Measurements from ENCODE around the gene RPP40.

DNA sequence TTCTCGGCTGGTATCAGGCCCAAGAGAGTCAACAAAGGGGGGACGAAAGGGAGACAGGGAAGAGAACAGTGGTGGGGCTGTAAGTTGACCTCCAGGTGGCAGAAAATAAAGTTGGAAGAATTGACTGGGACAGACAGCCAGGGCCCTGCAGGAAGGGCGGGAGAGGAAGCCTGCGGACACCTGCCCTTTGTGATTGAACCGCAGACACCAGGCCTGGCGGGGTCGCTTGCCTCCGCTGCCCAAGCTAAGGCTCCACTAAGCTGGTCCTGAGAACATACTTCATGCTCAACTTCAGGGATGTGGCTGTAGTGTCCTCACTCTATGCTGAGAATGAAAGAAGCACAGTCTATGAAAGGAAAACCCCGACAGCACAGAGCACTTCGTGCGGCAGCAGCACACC, 53.8 kb downstream of the RPP40 start:
- TF ChIP-seq, protein P1, sequence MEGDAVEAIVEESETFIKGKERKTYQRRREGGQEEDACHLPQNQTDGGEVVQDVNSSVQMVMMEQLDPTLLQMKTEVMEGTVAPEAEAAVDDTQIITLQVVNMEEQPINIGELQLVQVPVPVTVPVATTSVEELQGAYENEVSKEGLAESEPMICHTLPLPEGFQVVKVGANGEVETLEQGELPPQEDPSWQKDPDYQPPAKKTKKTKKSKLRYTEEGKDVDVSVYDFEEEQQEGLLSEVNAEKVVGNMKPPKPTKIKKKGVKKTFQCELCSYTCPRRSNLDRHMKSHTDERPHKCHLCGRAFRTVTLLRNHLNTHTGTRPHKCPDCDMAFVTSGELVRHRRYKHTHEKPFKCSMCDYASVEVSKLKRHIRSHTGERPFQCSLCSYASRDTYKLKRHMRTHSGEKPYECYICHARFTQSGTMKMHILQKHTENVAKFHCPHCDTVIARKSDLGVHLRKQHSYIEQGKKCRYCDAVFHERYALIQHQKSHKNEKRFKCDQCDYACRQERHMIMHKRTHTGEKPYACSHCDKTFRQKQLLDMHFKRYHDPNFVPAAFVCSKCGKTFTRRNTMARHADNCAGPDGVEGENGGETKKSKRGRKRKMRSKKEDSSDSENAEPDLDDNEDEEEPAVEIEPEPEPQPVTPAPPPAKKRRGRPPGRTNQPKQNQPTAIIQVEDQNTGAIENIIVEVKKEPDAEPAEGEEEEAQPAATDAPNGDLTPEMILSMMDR (IDR thresholded peaks at IDR 0.05) = no peak
- TF ChIP-seq EP300 (IDR thresholded peaks at IDR 0.05) (no peak), POLR2A (IDR thresholded peaks at IDR 0.05) (no peak)

Data from stomach (tissue), 4 donors.